Vagina (tissue), 2 donors: ENCODE measurements around the gene MAPKAPK5.
"Not testable (repeated sequence)": the region's sequence is repeated elsewhere in the genome, so short reads cannot be mapped to it uniquely, and the experiment has no call there.

ENCODE experiments used
- CTCF ChIP-seq, 3 experiments: fragments of 450-650 bp in 2 of 3; fragments of 200-600 bp in 1 of 3; sonication (generic) in 1 of 3; IDR thresholded peaks; one replicate each; pipeline ENCODE4 v1.5.1; 2017 to 2019; ENCODE audit warnings: antibody characterized with exemption in 3 of 3, mild to moderate bottlenecking in 2 of 3, moderate library complexity in 2 of 3
- POLR2A ChIP-seq, 2 donors: fragments of 450-650 bp; IDR thresholded peaks; one replicate each; pipeline ENCODE4 v1.6.1; 2017; ENCODE audit warnings: antibody characterized with exemption in 2 of 2, mild to moderate bottlenecking in 2 of 2, moderate library complexity in 2 of 2
- POLR2AphosphoS5 ChIP-seq, 2 donors: sonication (generic); formaldehyde crosslinking; IDR thresholded peaks; one replicate each; pipeline ENCODE4 v1.9.0; 2017; ENCODE audit warnings: antibody characterized with exemption in 2 of 2, mild to moderate bottlenecking in 2 of 2, low read depth in 1 of 2; ENCODE audit not compliant: insufficient read depth in 1 of 2

DNA sequence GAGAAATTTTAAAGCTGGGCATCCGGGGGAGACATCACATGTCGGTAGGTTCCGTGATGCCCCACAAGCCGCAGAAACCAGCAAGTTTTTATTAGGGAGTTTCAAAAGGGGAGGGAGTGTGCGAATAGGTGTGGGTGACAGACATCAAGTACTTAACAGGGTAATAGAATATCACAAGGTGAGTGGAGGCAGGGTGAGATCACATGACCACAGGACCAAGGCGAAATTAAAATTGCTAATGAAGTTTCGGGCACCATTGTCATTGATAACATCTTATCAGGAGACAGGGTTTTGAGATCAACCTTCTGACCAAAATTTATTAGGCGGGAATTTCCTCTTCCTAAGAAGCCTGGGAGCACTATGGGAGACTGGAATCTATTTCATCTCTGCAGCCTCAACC, 21.2 kb upstream of the MAPKAPK5 start:
- not testable (repeated sequence) for TF ChIP-seq CTCF (IDR thresholded peaks at IDR 0.05); POLR2A (IDR thresholded peaks at IDR 0.05); POLR2AphosphoS5 (IDR thresholded peaks at IDR 0.05; ENCODE audit: insufficient read depth in 1 of 2, low read depth in 1 of 2)
